ENCODE results near the gene NMT2.

GRCh38 chr10:15144788-15145187, 23.7 kb downstream of the NMT2 start:
- TF ChIP-seq REST (IDR thresholded peaks at IDR 0.05; ENCODE audit: unreplicated experiment), result no peak
- no peak for TF ChIP-seq CTCF (conservative IDR thresholded peaks at IDR 0.05; ENCODE audit: low read depth in 2 of 2)
- no peak for TF ChIP-seq EZH2 (IDR thresholded peaks at IDR 0.05; ENCODE audit: low read depth, unreplicated experiment)
- TF ChIP-seq POLR2AphosphoS5 (IDR thresholded peaks at IDR 0.05; ENCODE audit: low read depth), result no peak
- no peak for TF ChIP-seq EZH2phosphoT487 (IDR thresholded peaks at IDR 0.05; ENCODE audit: unreplicated experiment)
- TF ChIP-seq CREB1 (CRISPR knock-in tag; IDR thresholded peaks at IDR 0.05; ENCODE audit: low read depth), result no peak
- TF ChIP-seq NANOG (IDR thresholded peaks at IDR 0.05; ENCODE audit: borderline replicate concordance), result no peak
- no peak for TF ChIP-seq JUNB (IDR thresholded peaks at IDR 0.05; ENCODE audit: unreplicated experiment)
- TF ChIP-seq ZNF331 (CRISPR knock-in tag; IDR thresholded peaks at IDR 0.05; ENCODE audit: low read depth), result no peak
- TF ChIP-seq ZNF114 (CRISPR knock-in tag; IDR thresholded peaks at IDR 0.05), result no peak
- TF ChIP-seq ETS1 (IDR thresholded peaks at IDR 0.05), result no peak
- TF ChIP-seq ZNF462 (CRISPR knock-in tag; IDR thresholded peaks at IDR 0.05), result no peak
- TF ChIP-seq STAT1 (IDR thresholded peaks at IDR 0.05; ENCODE audit: unreplicated experiment), result no peak
